NCI-H82 (cell line): ENCODE results near the gene GNA14.
"Not testable (repeated sequence)": the region's sequence is repeated elsewhere in the genome, so short reads cannot be mapped to it uniquely, and the experiment has no call there.

Experiments used
- DNase-seq: peaks from one replicate; lab custom pipeline; 2025; lab: John Stamatoyannopoulos, UW

GNA14 gene

DNA sequence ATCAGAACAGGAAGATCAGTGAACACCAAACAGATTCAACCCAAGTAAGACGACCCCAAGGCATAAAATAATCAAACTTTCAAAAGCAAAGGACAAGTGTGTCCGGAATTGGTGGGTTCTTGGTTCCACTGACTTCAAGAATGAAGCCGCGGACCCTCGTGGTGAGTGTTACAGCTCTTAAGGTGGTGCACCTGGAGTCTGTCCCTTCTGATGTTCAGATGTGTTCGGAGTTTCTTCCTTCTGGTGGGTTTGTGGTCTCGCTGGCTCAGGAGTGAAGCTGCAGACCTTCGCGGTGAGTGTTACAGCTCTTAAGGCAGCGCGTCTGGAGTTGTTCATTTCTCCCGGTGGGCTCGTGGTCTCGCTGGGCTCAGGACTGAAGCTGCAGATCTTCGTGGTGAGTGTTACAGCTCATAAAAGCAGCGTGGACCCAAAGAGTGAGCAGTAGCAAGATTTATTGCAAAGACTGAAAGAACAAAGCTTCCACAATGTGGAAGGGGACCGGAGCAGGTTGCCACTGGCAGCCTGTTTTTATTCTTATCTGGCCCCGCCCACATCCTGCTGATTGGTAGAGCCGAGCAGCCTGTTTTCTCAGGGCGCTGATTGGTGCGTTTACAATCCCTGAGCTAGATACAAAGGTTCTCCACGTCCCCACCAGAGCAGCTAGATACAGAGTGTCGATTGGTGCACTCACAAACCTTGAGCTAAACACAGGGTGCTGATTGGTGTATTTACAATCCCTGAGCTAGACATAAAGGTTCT lies 158.5 kb downstream of the GNA14 start:
- DNase-seq: not testable (repeated sequence)

- DNase-seq: peak; percentile 1
These were observed 159.5 kb downstream of the GNA14 start for GRCh38 chr9:77488439-77489126.

GRCh38 chr9:77486968-77487367 lies 161.2 kb downstream of the GNA14 start:
- DNase-seq: no peak

DNA sequence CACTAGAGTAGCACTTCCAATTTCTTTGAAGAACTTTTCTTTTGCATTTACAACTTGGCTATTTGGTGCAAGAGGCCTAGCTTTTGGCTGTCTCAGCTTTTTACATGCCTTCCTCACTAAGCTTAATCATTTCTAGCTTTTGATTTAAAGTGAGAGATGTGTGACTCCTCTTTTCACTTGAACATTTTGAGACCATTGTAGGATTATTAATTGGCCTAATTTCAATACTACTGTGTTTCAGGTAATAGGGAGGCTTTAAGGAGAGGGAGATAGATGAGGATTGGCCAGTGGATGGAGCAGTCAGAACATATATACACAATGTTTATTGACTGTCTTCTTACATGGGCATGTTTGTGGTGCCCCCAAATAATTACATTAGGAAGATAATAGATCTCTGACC lies 161.7 kb downstream of the GNA14 start:
- DNase-seq: no peak

DNA sequence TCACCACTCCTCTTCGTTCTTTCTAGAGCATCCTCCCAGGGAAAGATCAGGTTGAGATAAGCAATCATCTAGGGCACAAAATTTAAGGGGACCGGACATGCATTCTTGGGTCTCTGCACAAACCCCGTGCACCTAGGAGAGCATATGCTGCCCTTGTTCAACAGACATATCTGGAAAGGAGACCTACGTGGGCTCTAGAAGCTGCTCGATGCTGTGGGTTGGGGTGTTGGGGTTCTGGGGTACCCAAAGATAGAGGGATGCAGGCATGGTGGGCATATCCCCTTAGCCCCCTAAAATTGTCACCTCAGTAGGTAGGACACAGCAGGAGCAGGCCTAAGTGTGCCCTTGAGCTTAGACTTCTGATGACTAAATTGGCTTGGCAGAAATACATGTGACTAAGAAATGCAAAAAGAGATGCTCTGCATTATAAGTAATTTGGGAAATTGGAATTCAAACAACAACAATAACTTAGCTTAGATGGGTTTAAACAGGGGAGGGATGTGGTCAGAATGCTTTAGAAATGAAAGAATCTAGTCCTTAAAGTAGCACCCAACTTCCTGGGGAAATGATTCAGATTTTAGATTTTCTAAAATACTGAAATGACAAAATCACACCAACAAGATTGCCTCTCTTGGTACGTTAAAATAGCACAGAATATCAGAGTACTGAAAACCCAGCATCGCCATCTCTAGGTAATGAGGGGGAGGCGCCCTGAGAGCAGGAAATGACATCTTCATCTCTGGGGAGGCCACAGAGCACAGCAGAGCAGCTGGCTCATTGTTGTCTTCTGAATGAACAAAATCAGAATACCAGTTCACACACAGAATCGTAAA lies 172.3 kb downstream of the GNA14 start:
- no peak for DNase-seq

DNA sequence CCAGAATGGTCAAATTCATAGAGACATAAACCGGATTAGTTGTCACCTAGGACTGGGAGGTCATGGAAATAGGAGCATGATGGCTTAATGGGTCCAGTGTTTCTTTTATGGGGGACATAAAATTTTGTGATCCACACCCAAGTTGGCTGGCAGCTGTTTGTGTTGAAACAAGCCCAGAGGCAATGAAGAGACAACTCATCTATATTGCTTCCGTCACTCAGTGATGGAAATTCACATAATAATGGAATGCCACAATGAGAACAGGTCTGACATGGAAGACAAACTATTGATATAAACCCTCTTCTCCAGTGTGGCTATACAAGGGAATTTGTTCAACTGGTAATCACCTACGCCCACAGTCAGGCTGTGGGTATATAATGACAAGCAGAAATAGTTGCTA lies 173.2 kb downstream of the GNA14 start:
- no peak for DNase-seq

- DNase-seq: no peak
These were observed 175.5 kb downstream of the GNA14 start for GRCh38 chr9:77472646-77473045.

- DNase-seq: no peak
These were observed 176.6 kb downstream of the GNA14 start for GRCh38 chr9:77471572-77471971.

GRCh38 chr9:77469515-77470231 lies 178.4 kb downstream of the GNA14 start:
- DNase-seq: no peak

DNA sequence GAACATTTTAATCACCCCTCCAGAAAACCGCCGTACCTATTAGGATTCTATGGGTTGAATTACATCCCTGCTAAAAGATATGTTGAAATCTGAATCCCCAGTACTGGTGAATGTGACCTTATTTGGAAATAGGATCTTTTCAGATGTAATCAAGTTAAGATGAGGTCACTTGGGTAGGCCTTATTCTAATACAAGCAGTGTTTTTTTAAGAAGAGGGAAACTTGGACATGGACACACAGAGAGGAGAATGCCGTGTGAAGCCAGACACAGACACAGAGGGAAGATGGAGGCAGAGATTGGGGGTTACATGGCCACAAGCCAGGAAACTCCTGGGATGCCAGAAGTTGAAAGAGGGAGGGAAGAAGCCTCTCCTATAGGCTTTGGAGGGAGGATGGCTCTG lies 183.5 kb downstream of the GNA14 start:
- DNase-seq: no peak

DNA sequence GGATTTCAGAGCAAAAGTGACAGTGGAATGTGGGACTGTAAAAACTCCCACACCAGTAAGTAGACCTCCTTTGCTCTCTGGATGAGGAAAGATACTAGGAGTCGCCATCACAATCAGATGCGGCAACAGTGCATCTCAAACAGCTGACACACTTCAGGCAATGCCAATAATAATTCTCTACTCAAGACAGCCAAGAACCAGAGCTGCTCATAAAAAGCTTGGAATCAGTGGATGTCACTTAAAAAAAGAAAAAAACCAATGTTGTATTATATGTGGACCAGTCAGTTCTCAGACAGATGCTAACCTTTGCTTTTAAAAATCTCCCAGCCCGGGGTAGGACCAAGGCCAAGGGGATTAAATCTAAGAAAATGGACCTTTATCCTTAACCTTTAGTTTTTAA lies 185.0 kb downstream of the GNA14 start:
- no peak for DNase-seq

GRCh38 chr9:77462066-77462465 lies 186.1 kb downstream of the GNA14 start:
- no peak for DNase-seq

GRCh38 chr9:77460938-77461337 lies 187.2 kb downstream of the GNA14 start:
- no peak for DNase-seq

DNA sequence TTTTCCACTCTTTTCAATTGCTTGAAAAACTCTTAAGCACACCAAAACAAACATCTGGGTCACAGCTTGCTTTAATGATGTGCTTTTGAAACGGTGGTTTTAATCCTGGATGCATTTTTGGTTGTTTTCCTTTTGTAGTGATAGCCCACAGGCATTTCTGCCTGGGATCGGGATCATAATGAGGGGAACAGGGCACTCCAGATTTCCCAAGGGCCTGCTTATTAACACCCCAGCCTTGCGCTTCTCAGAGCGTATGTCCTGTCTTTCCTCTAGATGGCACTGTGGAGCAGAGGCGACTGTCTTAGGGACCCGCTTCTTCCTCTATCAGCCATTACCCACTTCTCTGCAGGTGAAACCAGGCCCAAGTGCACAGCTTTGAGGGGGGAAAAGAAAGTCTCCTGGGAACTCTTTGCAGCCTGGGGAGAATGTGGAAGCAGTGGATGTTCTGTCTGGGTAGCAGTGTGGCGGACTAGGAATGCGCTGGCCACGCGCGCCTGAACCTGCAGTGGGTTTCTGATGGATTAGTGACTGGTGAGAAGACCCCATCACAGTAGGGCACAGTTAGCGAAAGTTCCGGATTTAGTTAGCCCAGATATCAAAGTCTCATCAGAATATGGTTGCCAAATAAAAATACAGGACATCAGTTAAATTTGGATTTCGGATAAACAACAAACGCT lies 190.1 kb downstream of the GNA14 start:
- DNase-seq: peak; percentile 87

- peak; percentile 86 for DNase-seq
These were observed 191.2 kb downstream of the GNA14 start for GRCh38 chr9:77456829-77457437.

DNA sequence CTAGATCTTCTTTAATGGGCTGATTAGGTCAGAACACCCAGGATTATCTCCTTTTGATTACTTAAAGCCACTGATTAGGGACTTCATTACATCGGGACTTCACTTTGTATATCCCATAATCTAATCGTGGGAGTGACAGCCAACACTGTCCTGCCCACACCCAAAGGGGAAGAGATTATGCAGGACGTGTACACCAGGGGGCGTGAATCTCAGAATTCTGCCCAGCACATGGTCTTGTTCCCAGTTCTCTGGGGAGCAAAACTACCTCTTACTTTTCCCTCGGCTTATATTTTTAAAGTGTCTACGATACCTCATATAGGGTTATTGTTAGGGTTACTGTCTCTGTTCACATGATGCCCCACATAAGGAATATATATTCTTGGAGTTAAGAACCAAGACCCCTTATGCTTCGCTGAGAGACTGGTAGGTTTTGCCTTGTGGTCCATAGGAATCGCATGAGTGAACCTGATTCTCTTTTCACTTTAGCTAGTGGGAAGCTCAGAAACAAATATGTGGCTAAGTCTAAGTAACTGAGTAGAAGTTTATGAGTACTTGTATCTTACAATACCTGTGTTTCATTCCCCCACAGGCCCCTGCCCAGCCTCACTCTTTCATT lies 192.7 kb downstream of the GNA14 start:
- DNase-seq: peak; percentile 88

DNA sequence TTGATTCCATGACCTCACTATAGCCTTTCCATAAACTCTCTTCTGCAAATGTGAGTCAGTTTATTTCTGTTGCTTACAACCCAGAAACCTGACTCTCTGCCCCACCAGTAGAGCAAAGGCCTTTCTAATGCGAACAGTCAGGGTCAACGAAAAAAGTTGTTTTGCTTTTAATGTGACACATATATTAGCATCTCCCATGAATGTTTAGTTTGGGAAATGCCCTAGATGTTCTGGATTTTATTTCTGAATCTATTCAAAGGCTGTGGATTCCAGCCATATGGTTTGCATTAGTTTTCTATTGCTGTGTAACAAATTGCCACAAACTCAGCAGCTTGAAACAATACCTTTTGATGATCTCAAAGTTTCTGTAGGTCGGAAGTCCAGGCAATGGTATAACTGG lies 193.5 kb downstream of the GNA14 start:
- DNase-seq: no peak

DNA sequence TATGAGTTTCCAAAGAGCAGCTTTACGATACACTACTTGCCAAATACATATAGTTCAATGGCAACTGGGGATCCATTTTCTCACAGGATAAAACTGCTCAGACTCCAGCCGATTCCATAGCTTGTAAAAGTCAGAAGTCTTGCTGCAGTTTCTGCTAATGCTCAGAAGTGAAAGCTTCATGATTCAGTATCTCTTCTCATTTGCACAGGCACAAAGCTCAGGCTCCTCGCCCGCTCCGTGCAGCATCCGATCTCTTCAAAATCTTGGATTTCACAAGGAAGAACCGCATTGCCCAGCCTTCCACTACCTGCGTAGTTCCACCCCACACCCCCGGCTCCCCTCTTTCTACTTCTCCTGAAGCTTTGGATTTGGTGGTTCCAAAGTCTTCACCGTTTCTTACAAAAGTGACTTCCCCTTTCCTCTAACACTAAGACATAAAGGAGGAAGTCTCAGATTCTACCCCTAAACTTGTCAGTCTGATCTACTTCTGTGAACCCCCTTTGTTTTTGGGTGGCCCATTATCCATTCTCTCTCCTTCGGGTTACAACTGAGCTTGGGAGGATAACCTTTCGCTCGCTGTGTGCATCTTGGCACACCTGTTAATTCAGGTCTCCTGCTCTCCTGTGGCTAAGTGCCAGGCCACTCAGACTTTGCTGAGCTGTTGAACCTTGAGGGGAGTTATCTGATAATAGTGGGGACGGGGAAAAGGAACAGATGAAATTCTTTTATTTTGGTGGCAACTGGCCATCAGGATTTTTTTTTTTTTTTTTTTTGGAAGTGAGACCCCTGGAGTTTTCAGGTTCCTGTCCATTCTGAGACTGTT lies 194.1 kb downstream of the GNA14 start:
- no peak for DNase-seq

- no peak for DNase-seq
These were observed 196.6 kb downstream of the GNA14 start for GRCh38 chr9:77451507-77451906.

DNA sequence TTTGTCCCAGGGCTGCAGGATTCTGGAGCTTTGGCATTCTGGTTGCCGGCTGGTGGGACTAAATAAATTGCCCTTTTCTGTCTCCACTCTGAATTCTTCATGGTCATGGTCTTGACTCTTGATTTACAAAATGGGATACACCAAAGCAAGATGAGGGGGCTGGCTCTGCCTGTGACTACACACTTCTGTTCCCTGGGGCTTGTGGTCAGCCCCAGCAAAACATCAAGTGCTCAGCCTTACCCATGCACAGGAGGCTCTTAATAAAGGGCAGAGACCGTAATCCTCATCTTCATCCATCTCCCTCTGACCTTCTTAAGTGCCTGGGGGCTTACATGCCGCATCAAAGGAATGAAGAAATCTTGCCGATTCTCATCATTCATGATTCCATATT lies 198.0 kb downstream of the GNA14 start:
- no peak for DNase-seq
